Jurkat, Clone E6-1 (cell line): ENCODE measurements around the gene ADARB2.

ENCODE experiments used
- DNase-seq: peaks from one replicate; pipeline ENCODE4 v3.0.0-alpha.2; 2011; ENCODE audit warnings: low read depth, low spot score
- H3K4me3 ChIP-seq: 2 replicates; pipeline ENCODE4 v1.5.1; 2011; ENCODE audit warnings: mild to moderate bottlenecking, low read length, control low read depth, moderate library complexity

ADARB2 gene

GRCh38 chr10:1184541-1185430 lies 552.5 kb downstream of the ADARB2 start:
- H3K4me3 ChIP-seq: no peak overlapping the region

DNA sequence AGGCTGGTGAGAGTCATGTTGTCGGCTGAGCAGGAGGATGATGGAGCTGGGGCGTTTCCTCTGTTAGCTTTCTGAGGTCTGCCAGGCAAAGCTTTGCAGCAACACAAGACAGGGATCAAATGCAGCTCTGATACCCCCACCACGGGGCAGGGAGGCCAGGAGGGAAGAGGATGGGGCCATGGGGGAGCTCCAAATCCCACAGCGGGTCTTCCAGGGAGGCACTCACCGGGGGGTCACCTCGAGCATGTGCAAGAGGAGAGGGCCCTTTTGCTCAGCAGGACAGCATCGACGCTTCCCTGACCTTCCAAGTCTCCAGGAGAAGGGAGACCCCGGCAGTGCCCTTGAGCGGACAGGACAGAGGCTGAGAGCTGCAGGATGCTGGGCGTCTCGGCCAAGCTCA lies 553.6 kb downstream of the ADARB2 start:
- H3K4me3 ChIP-seq: no peak overlapping the region
- DNase-seq: no peak

More at GRCh38 chr10:1184541-1185430, 552.5 kb downstream of the ADARB2 start:
- DNase-seq: no peak

GRCh38 chr10:1183033-1183396 lies 554.3 kb downstream of the ADARB2 start:
- DNase-seq: no peak
- H3K4me3 ChIP-seq: no peak overlapping the region

GRCh38 chr10:1182280-1183032 lies 554.9 kb downstream of the ADARB2 start:
- no peak for DNase-seq

DNA sequence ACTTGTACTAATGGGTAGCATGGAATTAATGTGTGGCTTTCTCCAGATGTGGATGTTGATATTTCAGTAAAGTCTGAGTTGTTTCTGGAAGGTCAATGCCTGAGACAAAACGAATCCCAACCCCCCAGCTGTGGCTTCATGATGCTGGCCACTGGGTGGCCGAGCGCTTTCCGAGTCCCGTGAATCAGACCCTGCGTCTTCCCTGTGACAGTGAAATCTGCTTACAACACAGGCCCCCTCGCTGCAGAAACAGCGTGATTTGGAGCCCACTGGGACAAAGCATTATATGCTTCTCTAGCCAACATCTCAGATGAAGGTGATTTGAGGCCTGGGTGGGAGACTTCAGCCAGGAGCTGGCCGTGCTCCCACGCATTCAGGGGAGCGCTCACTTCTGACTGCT lies 556.5 kb downstream of the ADARB2 start:
- no peak for DNase-seq
- H3K4me3 ChIP-seq: no peak overlapping the region

More at GRCh38 chr10:1182280-1183032, 554.9 kb downstream of the ADARB2 start:
- no peak overlapping the region for H3K4me3 ChIP-seq

DNA sequence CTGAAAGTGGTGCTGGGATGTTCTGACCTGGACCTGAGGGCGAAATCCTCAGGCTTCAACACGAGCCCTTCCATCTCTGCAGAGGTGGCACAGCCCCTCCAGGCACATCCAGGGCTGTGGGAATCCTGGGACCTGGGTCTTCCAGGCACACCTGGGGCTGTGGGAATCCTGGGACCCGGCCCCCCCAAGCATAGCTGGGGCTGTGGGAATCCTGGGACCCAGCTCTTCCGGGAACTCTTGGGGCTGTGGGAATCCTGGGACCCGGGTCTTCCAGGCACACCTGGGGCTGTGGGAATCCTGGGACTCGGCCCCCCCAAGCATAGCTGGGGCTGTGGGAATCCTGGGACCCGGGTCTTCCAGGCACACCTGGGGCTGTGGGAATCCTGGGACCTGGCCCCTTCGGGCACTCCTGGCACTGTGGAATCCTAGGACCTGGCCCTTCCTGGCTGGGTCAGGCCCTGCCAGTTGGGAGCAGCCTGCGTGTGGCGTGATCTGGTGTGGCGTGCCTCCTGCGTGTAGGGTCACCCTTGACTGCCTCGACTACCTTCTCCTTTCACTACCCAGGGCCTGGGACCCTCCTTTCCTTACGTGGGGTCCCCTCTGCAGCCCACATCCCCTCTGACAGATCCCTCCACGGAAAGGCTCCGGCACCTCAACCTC lies 557.1 kb downstream of the ADARB2 start:
- no peak for DNase-seq
- H3K4me3 ChIP-seq: no peak overlapping the region

DNA sequence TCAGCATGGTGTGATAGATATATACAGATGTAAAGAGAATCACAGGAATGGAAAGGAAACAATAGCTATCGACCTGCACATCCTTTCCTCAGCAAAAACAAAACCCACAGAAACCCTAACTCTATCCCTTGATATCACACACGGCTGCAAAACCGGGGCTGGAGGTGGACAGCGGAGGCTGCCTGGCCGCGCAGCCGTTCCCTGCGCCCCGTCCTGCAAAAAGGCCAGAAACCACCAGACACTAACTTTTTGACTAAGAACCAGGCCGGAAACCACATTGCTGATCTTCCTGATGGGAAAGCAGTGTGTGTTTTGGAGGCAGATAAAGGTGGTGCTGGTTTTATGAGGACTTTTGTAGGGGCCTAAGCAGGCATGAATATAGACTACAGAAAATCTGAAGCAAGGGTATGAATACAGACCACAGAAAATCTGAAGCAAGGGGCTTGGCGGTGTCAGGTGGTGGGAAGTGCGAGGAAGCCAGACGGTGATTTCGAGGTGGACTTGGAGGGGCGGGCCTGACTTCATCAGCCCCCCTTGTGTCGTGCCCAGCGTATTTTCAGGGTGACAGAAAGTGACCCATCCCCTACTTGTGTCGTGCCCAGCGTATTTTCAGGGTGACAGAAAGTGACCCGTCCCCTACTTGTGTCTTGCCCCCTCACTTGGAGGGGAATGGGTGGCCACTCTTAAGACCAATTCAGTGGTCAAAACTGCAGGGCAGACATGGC lies 557.8 kb downstream of the ADARB2 start:
- no peak overlapping the region for H3K4me3 ChIP-seq
- DNase-seq: no peak

DNA sequence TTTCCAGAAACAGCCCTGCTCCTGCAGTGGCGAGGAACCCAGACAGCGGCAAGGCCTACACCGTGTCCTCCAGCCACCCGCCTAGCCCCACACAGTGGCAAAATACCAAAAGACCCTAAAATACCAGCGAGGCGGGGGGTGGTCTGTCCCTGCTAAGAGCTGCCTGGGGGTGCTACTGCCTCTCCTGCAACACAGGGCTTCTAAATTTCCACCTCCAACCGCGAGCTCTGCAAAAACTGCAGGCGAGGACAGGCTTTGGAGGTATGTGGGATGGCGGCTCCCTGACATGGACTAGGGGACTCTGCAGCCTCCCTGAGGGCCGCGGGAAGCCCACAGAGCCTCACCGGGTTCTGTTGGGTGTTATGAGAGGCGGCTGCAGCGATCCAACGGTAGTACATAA lies 558.8 kb downstream of the ADARB2 start:
- no peak for DNase-seq
- no peak overlapping the region for H3K4me3 ChIP-seq

DNA sequence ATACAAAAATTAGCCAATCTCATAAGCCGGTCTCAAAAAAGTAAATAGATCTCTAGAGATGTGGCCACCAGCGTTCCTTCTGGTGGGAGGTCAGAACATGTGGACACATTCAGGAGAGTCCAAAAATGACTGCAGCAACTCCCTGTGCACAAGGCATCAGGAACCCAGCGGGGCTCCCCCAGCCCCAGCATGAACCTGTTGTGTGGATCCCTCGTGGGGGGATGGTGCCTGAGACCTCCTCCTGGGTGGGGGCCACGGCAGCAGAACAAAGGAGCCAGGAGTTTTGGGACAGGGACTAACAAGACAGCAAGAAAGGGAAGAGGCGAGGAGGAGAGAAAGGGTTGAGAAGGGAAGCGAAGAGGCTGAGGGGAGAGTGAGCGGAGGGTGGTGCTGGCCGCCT lies 559.4 kb downstream of the ADARB2 start:
- DNase-seq: no peak

GRCh38 chr10:1175956-1176565 lies 561.3 kb downstream of the ADARB2 start:
- DNase-seq: no peak

More for the DNA sequence above, 559.4 kb downstream of the ADARB2 start:
- no peak overlapping the region for H3K4me3 ChIP-seq

DNA sequence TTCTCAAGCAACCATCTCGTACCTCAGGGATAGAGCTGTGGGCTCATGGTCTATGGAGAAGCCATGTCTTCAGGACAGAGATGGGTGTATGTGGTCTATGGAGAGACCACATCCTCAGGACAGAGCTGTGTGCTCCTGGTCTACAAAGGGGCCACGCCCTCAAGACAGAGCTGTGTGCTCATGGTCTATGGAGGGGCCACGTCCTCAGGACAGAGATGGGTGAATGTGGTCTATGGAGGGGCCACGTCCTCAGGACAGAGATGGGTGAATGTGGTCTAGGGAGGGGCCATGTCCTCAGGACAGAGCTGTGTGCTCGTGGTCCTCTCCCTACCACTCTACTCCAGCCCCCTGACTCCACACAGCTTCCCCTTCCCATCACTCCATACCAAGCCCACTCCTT lies 563.3 kb downstream of the ADARB2 start:
- no peak overlapping the region for H3K4me3 ChIP-seq
- no peak for DNase-seq

More at GRCh38 chr10:1175956-1176565, 561.3 kb downstream of the ADARB2 start:
- H3K4me3 ChIP-seq: no peak overlapping the region

DNA sequence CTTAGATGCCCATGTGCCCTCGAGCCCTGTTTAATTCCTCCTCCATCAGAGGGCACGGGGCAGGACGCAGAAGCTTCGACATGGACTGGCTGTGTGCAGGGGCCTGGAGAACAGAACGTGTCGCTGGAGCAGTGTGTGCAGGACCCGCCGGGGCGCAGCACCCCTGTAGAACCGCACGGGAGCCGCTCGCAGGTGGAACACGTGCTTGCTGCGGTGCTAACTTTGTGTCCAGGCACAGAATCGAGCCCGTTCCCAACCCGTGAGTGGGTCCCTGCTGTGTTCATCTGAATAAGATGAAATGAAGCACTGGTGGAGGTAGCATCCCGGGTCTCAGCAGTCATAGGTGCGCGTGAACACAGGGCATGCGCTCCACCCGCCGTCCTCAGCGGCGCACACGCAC lies 564.2 kb downstream of the ADARB2 start:
- no peak overlapping the region for H3K4me3 ChIP-seq
- DNase-seq: no peak

- DNase-seq: no peak
- H3K4me3 ChIP-seq: no peak overlapping the region
Measured at GRCh38 chr10:1172256-1172984, 564.9 kb downstream of the ADARB2 start.

DNA sequence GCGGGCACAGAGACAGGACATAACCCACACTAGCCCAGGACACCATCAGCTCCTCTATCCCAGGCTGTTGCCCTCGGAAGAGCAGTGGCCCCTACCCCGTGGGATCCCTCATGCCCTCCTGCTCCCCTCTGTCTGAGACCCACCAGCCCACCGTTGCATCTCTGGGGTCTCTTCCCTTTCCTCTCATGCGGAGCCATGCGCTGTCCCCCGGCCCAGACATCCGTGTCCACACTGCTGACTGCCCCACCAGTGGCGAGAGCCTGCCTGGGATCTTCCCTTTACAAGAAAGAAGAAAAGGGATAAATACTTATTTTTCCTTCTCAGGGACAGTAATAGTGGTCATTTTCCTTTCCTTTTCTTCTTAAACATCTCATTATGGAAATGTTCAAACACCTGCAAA lies 565.7 kb downstream of the ADARB2 start:
- DNase-seq: no peak
- no peak overlapping the region for H3K4me3 ChIP-seq

DNA sequence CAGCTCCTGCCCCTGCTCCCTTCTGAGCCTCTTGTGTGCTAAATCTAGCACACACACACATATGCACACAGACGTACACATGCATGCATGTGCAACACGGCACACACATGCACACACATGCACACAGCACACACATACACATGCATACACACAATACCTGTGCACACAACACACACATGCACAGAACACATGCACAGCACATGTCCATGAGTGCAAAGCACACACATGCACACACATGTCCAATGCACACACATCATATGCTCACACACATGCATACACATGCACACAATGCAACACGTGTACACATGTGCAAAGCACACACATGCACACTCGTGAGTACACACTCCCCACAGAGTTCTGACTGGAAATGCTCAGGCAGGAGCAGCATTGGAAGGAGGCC lies 566.1 kb downstream of the ADARB2 start:
- no peak overlapping the region for H3K4me3 ChIP-seq
- DNase-seq: no peak

DNA sequence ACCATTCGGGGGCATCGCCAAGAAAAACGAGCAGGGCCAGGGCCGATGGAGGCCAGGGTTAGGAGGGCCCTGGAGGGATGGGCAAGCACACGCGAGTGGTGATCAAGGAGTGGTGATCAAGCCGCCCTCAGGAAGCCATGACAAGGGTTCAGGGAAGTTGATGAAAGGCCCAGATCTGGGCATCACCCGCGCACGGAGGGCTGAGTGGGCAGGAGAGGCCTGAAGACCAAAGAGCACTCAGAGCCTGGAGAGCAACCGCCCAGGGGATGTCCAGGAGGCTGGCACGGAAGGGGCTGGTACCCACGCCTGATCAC lies 566.5 kb downstream of the ADARB2 start:
- DNase-seq: no peak
- H3K4me3 ChIP-seq: no peak overlapping the region

- no peak for DNase-seq
- H3K4me3 ChIP-seq: no peak overlapping the region
Measured at GRCh38 chr10:1169981-1170866, 567.1 kb downstream of the ADARB2 start.
